Natural killer cell (primary cell): Measurements from ENCODE around the gene SLC39A11. TPM values are rescaled to one million over a fixed set of nuclear protein-coding genes. Genes with fewer than 3 reads are reported as not detected.

ENCODE experiments used
- ATAC-seq, 3 donors: fragments of 150-1000 bp in 2 of 3; fragments of 200-7000 bp in 1 of 3; cut with Tn5 transposase; 1 replicate in 1 of 3; 2 replicates in 2 of 3; pipeline ENCODE4 v1.10.0; 2021; ENCODE audit warnings: mild to moderate bottlenecking in 2 of 3, moderate library complexity in 2 of 3
- DNase-seq, 2 donors: peaks; one replicate each; pipeline versions ENCODE4 v3.0.0 to v3.0.0-alpha.2; 2013 to 2021; ENCODE audit warnings: mixed read lengths in 1 of 2
- H3K27ac ChIP-seq: one replicate; pipeline ENCODE4 v1.5.1; 2013; ENCODE audit warnings: mild to moderate bottlenecking, low read length
- H3K27me3 ChIP-seq: one replicate; pipeline ENCODE4 v1.6.1; 2013; ENCODE audit warnings: low read length; ENCODE audit not compliant: control insufficient read depth, insufficient read depth
- H3K36me3 ChIP-seq: one replicate; pipeline ENCODE4 v1.6.1; 2013; ENCODE audit warnings: low read length; ENCODE audit not compliant: control insufficient read depth, insufficient read depth
- H3K4me1 ChIP-seq: one replicate; pipeline ENCODE4 v1.6.1; 2013; ENCODE audit warnings: low read length; ENCODE audit not compliant: control insufficient read depth, insufficient read depth
- H3K4me3 ChIP-seq: one replicate; pipeline ENCODE4 v1.5.1; 2013; ENCODE audit warnings: low read length
- H3K9me3 ChIP-seq: one replicate; pipeline ENCODE4 v1.6.1; 2013; ENCODE audit warnings: low read length; ENCODE audit not compliant: control insufficient read depth, insufficient read depth
- H3K27ac Mint-ChIP-seq, 2 donors: one replicate each; pipeline ENCODE4 v1.8.0; 2022; ENCODE audit warnings: mild to moderate bottlenecking in 2 of 2, mixed read lengths in 2 of 2, moderate library complexity in 1 of 2
- H3K27me3 Mint-ChIP-seq, 2 donors: one replicate each; pipeline ENCODE4 v1.8.0; 2022; ENCODE audit warnings: low read depth in 2 of 2, mixed read lengths in 2 of 2
- H3K36me3 Mint-ChIP-seq: one replicate; pipeline ENCODE4 v1.8.0; 2022; ENCODE audit warnings: mixed read lengths
- H3K4me1 Mint-ChIP-seq, 2 donors: one replicate each; pipeline ENCODE4 v1.8.0; 2022; ENCODE audit warnings: mixed read lengths in 2 of 2
- H3K4me3 Mint-ChIP-seq: one replicate; pipeline ENCODE4 v1.8.0; 2022; ENCODE audit warnings: mild to moderate bottlenecking, moderate library complexity, mixed read lengths
- H3K9me3 Mint-ChIP-seq, 2 donors: one replicate each; pipeline ENCODE4 v1.8.0; 2022; ENCODE audit warnings: mixed read lengths in 2 of 2
- WGBS: methylation state at CpG from one replicate; pipeline ENCODE4 v1.1.7; 2013; ENCODE audit warnings: missing lambda C conversion rate; ENCODE audit not compliant: insufficient coverage; 5-methylcytosine and 5-hydroxymethylcytosine counted together
- intact Hi-C: fragments of 100-400 bp; cut with micrococcal nuclease; formaldehyde crosslinking; loops from one replicate; pipeline ENCODE4 v1.14.2; 2022
- total RNA-seq, 4 donors: library from RNA; stranded (reverse); fragments of 120-200 nt in 1 of 4; gene quantifications; one replicate each; pipeline versions ENCODE4 v1.2.3 to v1.2.4, GENCODE V29; 2013 to 2022
- TF ChIP-seq, protein P1 (sequence below): fragments of 200-600 bp; IDR thresholded peaks from one replicate; pipeline ENCODE4 v1.8.0; 2022; ENCODE audit warnings: antibody characterized with exemption

The SLC39A11 gene
- total RNA-seq, 3 donors from 2014 or later (not counting 1 experiment from before 2014, with no cell fraction given): 32.6 to 44.9 (median 39.4) TPM

DNA sequence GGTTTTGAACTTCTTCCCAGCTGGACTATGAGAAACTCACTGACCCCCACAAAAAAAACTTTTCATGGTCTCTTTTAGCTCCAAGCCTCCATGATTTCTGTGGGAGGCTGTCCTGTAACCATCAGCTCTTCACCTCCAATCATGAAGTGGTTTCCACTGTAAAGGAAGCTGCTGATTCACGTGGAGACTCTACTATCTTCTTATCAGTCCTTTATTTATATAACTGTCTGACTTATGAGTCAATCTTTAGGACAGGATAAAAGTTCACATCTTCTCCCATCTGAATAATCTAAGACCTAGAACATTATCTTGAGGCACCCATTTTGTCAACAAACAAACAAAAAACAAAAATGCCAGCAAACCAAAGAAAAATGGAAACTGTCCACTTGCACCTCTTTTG, 409.9 kb downstream of the SLC39A11 start:
- H3K36me3 ChIP-seq: no peaks in the 10 kb centered on the region
- H3K27ac ChIP-seq: no peak overlapping the region
- H3K36me3 Mint-ChIP-seq: no peaks in the 10 kb centered on the region
- ATAC-seq: no peak
- DNase-seq: no peak
- no peaks in the 10 kb centered on the region for H3K27me3 ChIP-seq
- no peaks in the 10 kb centered on the region for H3K4me1 ChIP-seq
- H3K9me3 ChIP-seq: no peaks in the 10 kb centered on the region
- H3K4me1 Mint-ChIP-seq: no peaks in the 10 kb centered on the region
- WGBS: 60% methylated on average over 1 of the region's 1 CpG
- TF ChIP-seq, protein P1, sequence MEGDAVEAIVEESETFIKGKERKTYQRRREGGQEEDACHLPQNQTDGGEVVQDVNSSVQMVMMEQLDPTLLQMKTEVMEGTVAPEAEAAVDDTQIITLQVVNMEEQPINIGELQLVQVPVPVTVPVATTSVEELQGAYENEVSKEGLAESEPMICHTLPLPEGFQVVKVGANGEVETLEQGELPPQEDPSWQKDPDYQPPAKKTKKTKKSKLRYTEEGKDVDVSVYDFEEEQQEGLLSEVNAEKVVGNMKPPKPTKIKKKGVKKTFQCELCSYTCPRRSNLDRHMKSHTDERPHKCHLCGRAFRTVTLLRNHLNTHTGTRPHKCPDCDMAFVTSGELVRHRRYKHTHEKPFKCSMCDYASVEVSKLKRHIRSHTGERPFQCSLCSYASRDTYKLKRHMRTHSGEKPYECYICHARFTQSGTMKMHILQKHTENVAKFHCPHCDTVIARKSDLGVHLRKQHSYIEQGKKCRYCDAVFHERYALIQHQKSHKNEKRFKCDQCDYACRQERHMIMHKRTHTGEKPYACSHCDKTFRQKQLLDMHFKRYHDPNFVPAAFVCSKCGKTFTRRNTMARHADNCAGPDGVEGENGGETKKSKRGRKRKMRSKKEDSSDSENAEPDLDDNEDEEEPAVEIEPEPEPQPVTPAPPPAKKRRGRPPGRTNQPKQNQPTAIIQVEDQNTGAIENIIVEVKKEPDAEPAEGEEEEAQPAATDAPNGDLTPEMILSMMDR: no peak
- H3K27ac Mint-ChIP-seq: no peak overlapping the region
- no peaks in the 10 kb centered on the region for H3K9me3 Mint-ChIP-seq
- H3K4me3 Mint-ChIP-seq: no peak overlapping the region
- H3K4me3 ChIP-seq: no peak overlapping the region
- H3K27me3 Mint-ChIP-seq: no peaks in the 10 kb centered on the region
- intact Hi-C loops: no loop called here

DNA sequence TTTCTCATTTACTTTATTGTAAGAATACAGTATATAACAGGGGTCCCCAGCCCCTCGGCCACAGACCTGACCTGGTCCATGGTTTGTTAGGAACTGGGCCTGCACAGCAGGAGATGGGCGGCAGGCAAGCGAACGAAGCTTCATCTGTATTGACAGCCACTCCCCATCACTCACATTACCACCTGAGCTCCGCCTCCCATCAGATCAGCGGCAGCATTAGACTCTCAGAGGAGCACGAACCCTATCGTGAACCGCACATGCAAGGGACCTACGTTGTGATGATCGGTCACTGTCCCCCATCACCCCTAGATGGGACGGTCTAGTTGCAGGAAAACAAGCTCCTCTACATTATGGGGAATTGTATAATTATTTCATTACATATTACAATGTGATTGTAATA, 410.6 kb downstream of the SLC39A11 start:
- H3K36me3 Mint-ChIP-seq: no peaks in the 10 kb centered on the region
- Histone ChIP-seq H3K4me3 (no peak overlapping the region), H3K4me1 (no peaks in the 10 kb centered on the region), H3K9me3 (no peaks in the 10 kb centered on the region), H3K27ac (no peak overlapping the region), H3K36me3 (no peaks in the 10 kb centered on the region), H3K27me3 (no peaks in the 10 kb centered on the region)
- intact Hi-C loops: no loop called here
- no peak for DNase-seq
- no peak for ATAC-seq
- H3K4me1 Mint-ChIP-seq: no peaks in the 10 kb centered on the region
- H3K9me3 Mint-ChIP-seq: no peaks in the 10 kb centered on the region
- H3K4me3 Mint-ChIP-seq: no peak overlapping the region
- H3K27me3 Mint-ChIP-seq: no peaks in the 10 kb centered on the region
- TF ChIP-seq, protein P1: no peak
- WGBS: 89% methylated on average over 10 of the region's 12 CpGs
- no peak overlapping the region for H3K27ac Mint-ChIP-seq

DNA sequence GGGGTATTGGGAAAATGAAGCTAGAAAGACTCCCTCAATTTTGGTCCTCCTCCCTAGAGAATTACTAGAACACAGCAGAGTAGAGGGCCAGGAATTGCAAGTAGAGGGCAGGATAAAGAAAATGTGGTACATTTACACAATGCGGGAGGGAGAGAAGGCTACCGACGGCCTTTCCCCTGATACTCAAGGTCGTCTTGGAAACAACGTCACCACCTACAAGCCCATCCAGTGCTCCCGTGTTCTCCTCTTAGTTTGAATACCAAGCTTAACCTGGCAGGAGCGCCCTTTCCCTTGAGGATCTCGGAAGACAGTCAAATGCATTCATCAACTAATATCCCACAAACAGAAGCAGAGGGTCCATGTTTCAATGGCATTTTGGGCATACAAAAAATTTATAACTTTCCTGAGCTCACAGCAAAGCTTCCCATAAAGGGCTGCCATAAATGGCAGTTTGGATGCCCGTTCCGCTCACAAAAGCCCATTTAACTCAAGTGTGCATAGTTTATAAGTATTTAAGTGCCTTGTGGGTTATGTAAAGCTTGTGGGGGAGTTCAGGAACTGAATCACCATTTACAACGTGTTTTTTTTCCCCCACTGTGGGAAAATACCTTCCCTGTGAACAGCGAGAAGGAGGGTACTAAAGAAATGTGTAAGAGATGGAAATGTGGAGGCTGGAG, 414.6 kb downstream of the SLC39A11 start:
- no peak for DNase-seq
- TF ChIP-seq, protein P1: no peak
- no peak overlapping the region for H3K27ac Mint-ChIP-seq
- H3K9me3 Mint-ChIP-seq: no peaks in the 10 kb centered on the region
- H3K27me3 ChIP-seq: no peaks in the 10 kb centered on the region
- intact Hi-C loops: no loop called here
- H3K4me3 ChIP-seq: no peak overlapping the region
- H3K36me3 Mint-ChIP-seq: no peaks in the 10 kb centered on the region
- H3K27me3 Mint-ChIP-seq: no peaks in the 10 kb centered on the region
- H3K9me3 ChIP-seq: no peaks in the 10 kb centered on the region
- H3K4me1 ChIP-seq: no peaks in the 10 kb centered on the region
- 84% methylated on average over 10 of the region's 12 CpGs for WGBS
- no peak overlapping the region for H3K27ac ChIP-seq
- no peaks in the 10 kb centered on the region for H3K4me1 Mint-ChIP-seq
- no peaks in the 10 kb centered on the region for H3K36me3 ChIP-seq
- ATAC-seq: no peak
- H3K4me3 Mint-ChIP-seq: no peak overlapping the region

DNA sequence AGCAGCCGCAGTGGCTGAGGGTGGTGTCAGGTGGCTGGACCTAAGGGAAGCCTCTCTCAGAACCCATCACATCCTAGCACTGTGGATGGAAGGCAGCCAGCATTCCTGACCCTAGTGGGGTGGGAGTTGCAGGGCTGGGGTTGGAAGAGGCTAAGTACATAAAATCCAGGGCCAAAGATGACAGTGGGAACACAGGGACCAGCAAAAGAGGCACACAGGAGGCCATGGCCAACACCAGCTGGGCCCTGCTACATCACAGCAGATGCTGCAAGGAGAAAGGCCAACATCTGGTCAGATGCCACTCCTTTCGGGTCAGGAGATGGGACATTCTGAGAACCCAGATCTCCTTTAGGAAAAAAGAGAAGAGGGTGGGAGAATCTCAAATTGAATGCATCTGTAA, 415.4 kb downstream of the SLC39A11 start:
- H3K4me3 Mint-ChIP-seq: no peak overlapping the region
- intact Hi-C loops: no loop called here
- Histone ChIP-seq H3K9me3 (no peaks in the 10 kb centered on the region), H3K4me1 (no peaks in the 10 kb centered on the region), H3K27me3 (no peaks in the 10 kb centered on the region), H3K27ac (no peak overlapping the region), H3K36me3 (no peaks in the 10 kb centered on the region), H3K4me3 (no peak overlapping the region)
- no peaks in the 10 kb centered on the region for H3K4me1 Mint-ChIP-seq
- H3K9me3 Mint-ChIP-seq: no peaks in the 10 kb centered on the region
- no peaks in the 10 kb centered on the region for H3K27me3 Mint-ChIP-seq
- TF ChIP-seq, protein P1: no peak
- H3K27ac Mint-ChIP-seq: no peak overlapping the region
- ATAC-seq (no peak), DNase-seq (no peak)
- H3K36me3 Mint-ChIP-seq: no peaks in the 10 kb centered on the region
- 90% methylated on average over 1 of the region's 2 CpGs for WGBS
